Activated T-helper 1 cell treated with anti-CD3 and anti-CD28 coated beads, Interleukin-2, amount 50 U/mL, for 16 hours (primary cell): ENCODE measurements around the gene PCDHGB2.
"Not testable (repeated sequence)": the region's sequence is repeated elsewhere in the genome, so short reads cannot be mapped to it uniquely, and the experiment has no call there.

Experiments
- DNase-seq, 2 donors: peaks; one replicate each; pipeline ENCODE4 v3.0.0-alpha.2; 2020; ENCODE audit warnings: low read depth in 1 of 2, low spot score in 1 of 2

The PCDHGB2 gene

DNA sequence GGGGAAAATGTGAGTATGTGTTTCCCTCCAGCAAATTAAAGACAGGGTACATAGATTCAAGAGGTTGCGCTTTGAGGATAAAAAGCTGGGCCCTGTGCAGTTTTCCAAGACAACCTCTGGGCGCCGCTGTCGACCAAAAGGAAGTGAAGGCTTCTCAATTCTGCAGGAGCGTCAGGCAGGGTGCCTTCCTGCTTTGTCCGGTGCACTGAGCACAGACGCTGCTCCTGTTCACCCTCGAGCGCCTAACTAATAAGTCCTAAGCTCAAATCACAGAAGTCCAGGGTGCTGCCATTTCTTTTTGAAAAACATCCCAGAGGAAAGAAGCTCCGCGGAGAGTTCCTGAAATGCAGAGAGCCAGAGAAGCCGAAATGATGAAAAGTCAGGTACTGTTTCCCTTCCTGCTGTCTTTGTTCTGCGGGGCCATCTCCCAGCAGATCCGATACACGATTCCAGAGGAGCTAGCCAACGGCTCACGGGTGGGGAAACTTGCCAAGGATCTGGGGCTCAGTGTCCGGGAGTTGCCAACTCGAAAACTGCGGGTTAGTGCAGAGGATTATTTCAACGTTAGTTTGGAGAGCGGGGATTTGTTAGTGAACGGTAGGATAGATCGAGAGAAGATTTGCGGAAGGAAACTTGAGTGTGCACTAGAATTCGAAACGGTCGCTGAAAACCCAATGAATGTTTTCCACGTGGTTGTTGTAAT is 9.7 kb upstream of the PCDHGB2 start, which contains the start of gene PCDHGB1:
Gene PCDHGB1 (plus strand): TSS at position 183 of the 703 bp plus-strand sequence. CDS start 162 bp downstream, at position 345.
- DNase-seq: no peak

DNA sequence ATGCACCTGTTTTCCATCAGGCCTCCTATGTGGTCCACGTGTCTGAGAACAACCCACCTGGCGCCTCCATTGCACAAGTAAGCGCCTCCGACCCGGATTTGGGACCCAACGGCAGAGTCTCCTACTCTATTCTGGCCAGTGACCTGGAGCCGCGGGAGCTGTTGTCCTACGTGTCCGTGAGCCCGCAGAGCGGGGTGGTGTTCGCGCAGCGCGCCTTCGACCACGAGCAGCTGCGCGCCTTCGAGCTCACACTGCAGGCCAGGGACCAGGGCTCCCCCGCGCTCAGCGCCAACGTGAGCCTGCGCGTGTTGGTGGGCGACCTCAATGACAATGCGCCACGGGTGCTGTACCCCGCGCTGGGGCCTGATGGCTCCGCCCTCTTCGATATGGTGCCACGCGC is 8.2 kb upstream of the PCDHGB2 start:
- DNase-seq: no peak

DNA sequence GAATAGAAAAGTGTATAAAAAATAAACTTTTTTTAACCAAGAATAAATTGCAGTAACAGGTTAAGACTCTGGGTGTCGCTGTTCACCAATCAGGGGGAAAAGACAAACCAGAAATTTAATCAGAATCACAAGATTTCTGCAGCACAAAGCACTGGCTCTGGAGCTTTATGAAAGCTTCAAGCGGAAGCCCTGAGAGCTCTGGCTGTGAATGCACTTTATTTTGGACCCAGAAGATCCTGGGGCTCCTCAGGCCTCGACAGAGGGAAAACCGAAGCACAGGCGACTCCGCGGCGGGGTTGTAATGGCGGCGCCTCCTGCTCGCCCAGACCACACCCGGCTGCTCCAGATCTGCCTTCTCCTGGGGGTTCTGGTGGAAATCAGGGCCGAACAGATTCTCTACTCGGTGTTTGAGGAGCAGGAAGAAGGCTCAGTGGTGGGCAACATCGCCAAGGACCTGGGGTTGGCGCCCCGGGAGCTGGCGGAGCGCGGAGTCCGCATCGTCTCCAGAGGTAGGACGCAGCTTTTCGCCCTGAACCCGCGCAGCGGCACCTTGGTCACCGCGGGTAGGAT is 4.8 kb upstream of the PCDHGB2 start, which contains the start of gene PCDHGA4:
Gene PCDHGA4 (plus strand): TSS at position 122 of the 570 bp plus-strand sequence. CDS start 87 bp downstream, at position 209.
- no peak for DNase-seq

DNA sequence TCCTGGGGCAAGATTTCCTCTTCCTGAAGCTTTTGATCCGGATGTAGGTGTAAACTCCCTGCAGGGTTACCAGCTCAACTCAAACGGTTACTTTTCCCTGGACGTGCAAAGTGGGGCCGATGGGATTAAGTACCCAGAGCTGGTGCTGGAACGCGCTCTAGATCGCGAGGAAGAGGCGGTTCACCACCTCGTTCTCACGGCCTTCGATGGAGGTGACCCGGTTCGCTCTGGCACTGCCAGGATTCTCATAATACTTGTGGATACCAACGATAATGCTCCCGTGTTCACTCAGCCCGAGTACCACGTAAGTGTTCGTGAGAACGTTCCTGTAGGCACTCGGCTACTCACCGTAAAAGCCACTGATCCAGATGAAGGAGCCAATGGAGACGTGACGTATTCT is 4.2 kb upstream of the PCDHGB2 start:
- no peak for DNase-seq

DNA sequence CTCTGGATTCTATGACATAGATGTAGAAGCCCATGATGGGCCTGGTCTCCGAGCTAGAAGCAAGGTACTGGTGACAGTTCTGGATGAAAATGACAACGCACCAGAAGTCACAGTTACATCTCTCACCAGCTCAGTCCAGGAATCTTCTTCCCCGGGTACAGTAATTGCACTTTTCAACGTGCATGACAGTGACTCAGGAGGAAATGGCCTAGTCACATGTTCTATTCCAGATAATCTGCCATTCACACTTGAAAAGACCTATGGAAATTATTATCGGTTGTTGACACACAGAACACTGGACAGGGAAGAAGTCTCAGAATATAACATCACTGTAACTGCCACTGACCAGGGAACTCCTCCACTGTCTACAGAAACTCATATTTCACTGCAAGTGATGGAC is 3.7 kb upstream of the PCDHGB2 start:
- DNase-seq: no peak

DNA sequence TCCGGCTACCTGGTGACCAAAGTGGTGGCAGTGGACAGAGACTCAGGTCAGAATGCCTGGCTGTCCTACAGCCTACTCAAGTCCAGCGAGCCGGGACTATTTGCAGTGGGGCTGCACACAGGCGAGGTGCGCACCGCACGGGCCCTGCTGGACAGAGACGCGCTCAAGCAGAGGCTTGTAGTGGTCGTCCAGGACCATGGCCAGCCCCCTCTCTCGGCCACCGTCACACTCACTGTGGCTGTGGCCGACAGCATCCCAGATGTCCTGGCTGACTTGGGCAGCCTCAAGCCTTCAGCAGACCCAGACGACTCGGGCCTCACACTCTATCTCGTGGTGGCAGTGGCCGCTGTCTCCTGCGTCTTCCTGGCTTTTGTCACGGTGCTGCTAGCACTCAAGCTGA is 2.8 kb upstream of the PCDHGB2 start:
- DNase-seq: no peak

DNA sequence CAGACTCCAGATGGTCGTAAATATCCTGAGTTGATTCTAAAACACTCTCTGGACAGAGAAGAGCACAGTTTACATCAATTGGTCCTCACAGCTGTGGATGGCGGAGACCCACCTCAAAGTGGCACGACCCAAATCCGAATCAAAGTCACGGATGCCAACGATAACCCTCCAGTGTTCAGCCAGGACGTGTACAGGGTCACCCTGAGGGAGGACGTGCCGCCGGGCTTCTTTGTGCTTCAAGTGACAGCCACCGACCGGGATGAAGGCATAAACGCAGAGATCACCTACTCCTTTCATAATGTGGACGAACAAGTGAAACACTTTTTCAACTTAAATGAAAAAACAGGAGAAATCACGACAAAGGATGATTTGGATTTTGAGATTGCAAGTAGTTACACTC is 891 bp downstream of the PCDHGB2 start:
- DNase-seq: no peak

DNA sequence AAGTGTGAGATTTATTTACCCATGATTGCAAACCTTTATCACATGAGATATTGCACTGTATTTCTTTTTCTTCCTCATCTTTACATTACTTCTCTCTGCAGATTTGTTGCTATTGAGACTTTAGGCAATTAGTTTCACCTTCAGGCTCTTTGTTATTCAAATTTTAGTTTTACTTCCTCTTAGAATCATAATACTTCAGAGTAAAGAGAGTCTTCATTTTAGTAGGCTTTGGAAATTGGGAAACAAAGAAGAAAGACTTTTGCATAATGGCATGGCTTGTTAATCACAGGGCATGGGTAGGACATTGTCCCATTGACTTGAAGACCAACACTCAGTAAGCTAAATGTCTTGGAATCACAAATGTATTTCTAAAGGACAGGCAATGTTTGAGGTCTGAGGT is 2.9 kb downstream of the PCDHGB2 start:
- DNase-seq: no peak

DNA sequence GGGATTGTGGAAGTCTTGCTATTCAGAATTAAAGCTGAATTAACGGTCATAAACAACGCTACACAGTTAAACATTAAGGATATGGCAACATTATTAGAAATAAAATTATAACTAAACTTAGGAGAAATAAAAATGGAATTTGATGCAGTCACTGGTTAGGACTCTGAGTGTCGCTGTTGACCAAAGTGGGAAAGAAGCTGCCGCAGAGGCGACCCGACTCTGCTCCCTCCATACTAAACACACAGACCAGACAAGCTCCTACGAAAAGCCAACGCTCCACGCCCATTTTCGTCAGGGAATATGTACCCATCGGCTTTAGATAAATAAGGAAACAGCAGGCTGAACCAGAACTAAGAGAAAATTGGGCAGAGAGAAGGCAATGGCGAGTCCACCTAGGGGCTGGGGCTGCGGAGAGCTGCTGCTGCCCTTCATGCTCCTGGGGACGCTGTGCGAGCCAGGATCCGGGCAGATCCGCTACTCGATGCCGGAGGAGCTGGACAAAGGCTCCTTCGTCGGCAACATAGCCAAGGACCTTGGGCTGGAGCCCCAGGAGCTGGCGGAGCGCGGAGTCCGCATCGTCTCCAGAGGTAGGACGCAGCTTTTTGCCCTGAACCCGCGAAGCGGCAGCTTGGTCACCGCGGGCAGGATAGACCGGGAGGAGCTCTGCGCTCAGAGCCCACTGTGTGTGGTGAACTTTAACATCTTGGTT is 4.3 kb downstream of the PCDHGB2 start, which contains the start of gene PCDHGA5:
Gene PCDHGA5 (plus strand): TSS at position 211 of the 709 bp plus-strand sequence. CDS start 169 bp downstream, at position 380.
- no peak for DNase-seq

DNA sequence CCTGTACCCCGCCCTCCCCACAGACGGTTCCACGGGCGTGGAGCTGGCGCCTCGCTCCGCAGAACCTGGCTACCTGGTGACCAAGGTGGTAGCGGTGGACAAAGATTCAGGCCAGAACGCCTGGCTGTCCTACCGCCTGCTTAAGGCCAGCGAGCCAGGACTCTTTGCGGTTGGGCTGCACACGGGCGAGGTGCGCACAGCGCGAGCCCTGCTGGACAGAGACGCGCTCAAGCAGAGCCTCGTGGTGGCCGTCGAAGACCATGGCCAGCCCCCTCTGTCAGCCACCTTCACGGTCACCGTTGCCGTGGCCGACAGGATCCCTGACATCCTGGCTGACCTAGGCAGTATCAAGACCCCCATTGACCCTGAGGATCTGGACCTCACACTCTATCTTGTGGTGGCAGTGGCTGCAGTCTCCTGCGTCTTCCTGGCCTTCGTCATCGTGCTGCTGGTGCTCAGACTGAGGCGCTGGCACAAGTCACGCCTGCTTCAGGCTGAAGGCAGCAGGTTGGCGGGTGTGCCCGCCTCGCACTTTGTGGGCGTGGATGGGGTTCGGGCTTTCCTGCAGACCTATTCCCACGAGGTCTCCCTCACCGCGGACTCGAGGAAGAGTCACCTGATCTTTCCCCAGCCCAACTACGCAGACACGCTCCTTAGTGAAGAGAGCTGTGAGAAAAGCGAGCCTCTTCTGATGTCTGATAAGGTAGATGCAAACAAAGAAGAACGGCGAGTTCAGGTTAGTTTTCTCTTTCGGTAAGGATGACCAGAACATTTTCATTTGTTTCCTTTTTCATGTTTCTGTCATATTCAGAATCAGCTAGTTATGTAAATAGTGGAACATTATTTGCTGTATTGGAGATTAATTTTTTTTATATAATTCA is 6.5 kb downstream of the PCDHGB2 start:
- DNase-seq: no peak

DNA sequence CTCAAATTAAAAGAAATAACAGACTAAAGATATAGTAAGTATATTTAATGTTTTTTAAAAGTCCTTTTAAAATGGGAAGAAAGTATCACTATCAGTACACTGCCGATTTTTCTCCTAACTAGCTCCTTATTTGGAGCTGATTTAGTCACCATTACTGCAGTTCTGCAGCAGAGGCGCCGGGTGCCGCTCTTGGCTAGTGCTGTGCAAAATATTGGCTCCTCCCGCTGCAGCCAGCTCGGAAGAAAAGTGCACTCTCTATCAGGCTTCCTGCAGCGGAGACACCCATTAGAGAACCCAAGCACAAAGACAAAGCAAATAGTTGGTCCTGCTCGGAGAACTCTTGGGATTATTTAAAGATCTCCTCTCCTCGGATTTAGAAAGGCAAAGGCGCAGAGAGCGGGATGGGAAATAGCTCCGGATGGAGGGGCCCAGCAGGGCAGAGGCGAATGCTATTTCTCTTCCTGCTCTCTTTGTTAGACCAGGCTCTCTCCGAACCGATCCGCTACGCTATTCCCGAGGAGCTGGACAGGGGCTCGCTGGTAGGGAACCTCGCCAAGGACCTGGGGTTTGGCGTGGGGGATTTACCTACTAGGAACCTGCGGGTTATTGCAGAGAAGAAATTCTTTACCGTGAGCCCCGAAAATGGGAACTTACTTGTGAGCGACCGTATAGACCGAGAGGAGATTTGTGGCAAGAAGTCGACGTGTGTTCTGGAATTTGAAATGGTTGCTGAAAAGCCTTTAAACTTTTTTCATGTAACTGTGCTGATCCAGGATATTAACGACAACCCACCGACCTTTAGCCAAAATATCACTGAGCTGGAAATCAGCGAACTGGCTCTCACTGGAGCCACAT is 10.4 kb downstream of the PCDHGB2 start, which contains the start of gene PCDHGB3:
Gene PCDHGB3 (plus strand): TSS at position 249 of the 855 bp plus-strand sequence. CDS start 153 bp downstream, at position 402.
- DNase-seq: no peak

DNA sequence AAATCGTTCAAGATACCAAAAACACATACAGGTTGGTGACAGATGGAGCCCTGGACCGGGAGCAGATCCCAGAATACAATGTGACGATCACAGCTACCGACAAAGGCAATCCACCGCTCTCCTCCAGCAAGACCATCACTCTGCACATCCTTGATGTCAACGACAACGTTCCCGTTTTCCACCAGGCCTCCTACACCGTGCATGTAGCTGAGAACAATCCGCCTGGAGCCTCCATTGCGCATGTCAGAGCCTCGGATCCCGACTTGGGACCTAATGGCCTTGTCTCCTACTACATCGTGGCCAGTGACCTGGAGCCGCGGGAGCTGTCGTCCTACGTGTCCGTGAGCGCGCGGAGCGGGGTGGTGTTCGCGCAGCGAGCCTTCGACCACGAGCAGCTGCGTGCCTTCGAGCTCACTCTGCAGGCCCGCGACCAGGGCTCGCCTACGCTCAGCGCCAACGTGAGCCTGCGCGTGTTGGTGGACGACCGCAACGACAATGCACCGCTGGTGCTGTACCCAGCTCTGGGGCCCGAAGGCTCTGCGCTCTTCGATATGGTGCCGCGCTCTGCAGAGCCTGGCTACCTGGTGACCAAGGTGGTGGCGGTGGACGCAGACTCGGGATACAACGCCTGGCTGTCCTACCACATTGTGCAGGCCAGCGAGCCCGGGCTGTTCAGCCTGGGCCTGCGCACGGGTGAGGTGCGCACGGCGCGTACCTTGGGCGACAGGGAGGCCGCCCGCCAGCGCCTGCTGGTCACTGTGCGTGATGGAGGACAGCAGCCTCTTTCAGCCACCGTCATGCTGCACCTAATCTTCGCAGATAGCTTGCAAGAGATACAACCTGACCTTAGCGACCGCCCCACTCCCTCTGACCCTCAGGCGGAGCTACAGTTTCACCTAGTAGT is 12.0 kb downstream of the PCDHGB2 start:
- no peak for DNase-seq

DNA sequence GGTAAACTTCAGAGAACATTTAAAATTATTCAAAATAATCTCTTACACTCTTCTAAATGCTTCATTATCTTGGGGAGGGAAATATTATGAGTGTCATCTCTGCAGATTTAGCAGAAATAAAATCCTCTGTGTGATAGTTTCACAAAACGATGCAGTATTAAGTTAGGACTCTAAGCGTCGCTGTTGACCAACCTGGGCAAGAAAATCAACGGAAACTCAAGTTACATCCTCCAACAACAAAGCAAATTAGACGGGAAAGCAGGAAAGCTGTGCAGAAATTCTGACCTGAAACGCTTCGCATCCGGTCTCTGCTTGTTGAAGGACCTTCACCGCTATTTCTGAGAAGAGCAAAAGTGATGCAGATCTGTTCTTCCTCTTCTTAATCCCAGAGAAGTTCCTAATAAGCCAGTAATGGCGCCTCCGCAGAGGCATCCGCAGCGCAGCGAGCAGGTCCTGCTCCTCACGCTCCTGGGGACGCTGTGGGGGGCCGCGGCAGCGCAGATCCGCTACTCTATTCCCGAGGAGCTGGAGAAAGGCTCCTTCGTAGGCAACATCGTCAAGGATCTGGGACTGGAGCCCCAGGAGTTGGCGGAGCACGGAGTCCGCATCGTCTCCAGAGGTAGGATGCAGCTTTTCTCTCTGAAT is 14.0 kb downstream of the PCDHGB2 start, which contains the start of gene PCDHGA6:
Gene PCDHGA6 (plus strand): TSS at position 219 of the 645 bp plus-strand sequence. CDS start 193 bp downstream, at position 412.
- no peak for DNase-seq

DNA sequence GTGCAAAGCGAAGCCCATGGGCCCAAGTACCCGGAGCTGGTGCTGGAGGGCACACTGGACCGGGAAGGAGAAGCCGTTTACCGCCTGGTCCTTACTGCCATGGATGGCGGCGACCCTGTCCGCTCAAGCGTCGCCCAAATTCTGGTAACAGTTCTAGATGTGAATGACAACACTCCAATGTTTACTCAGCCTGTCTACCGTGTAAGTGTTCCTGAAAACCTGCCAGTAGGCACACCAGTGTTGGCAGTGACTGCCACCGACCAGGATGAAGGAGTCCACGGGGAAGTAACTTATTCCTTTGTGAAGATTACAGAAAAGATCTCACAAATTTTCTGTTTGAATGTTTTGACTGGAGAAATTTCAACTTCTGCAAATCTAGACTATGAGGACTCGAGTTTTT is 14.8 kb downstream of the PCDHGB2 start:
- no peak for DNase-seq

DNA sequence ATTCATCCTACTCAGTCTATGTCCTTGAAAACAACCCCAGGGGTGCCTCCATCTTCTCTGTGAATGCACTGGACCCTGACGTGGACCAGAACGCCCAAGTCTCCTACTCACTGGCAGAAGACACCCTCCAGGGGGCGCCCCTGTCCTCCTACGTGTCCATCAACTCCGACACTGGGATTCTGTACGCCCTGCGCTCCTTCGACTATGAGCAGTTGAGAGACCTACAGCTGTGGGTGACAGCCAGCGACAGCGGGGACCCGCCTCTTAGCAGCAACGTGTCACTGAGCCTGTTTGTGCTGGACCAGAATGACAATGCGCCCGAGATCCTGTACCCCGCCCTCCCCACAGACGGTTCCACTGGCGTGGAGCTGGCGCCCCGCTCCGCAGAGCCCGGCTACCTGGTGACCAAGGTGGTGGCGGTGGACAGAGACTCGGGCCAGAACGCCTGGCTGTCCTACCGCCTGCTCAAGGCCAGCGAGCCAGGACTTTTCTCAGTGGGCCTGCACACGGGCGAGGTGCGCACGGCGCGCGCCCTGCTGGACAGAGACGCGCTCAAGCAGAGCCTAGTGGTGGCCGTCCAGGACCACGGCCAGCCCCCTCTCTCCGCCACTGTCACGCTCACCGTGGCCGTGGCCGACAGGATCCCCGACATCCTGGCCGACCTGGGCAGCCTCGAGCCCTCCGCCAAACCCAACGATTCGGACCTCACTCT is 15.8 kb downstream of the PCDHGB2 start:
- not testable (repeated sequence) for DNase-seq

DNA sequence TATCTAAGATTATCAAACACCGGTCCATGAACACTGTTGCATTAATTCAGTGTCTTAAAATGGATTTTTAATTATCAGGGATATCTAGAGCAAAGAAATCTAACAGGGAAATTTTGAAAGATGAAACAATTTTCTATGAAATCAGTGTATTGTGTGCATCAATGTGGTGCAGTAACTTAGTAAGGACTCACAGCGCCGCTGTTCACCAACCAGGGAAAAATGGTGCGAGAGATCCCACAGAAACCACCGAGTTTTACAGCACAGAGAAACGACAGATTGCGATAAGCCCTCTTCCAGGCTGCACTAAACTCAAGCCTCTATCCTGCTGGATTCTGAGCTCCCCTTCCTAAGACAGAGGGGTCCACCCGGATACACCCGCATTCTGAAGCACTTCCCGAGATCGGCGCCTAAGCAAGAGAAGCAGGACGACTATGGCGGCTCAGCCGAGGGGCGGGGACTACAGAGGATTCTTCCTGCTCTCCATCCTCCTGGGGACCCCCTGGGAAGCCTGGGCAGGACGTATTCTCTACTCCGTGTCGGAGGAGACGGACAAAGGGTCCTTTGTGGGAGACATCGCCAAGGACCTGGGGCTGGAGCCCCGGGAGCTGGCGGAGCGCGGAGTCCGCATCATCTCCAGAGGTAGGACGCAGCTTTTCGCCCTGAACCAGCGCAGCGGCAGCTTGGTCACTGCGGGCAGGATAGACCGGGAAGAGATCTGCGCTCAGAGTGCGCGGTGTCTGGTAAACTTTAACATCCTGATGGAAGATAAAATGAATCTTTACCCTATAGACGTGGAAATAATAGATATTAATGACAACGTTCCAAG is 22.9 kb downstream of the PCDHGB2 start, which contains the start of gene PCDHGA7:
Gene PCDHGA7 (plus strand): TSS at position 274 of the 826 bp plus-strand sequence. CDS start 158 bp downstream, at position 432.
- no peak for DNase-seq

DNA sequence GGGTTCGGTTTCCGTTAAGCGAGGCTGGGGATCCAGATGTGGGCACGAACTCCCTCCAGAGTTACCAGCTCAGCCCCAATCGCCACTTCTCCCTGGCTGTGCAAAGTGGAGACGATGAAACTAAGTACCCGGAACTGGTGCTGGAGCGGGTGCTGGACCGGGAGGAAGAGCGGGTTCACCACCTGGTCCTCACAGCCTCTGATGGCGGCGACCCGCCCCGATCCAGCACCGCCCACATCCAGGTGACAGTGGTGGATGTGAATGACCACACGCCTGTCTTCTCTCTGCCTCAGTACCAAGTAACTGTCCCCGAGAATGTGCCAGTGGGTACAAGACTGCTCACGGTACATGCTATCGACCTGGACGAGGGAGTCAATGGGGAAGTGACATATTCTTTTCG is 23.6 kb downstream of the PCDHGB2 start:
- no peak for DNase-seq
